Skeletal muscle tissue (tissue), 4 donors: Measurements from ENCODE around the gene RASD2. TPM values are rescaled to one million over a fixed set of nuclear protein-coding genes. Genes with fewer than 3 reads are reported as not detected.
A peak's percentile ranks its signal among the peaks of the same experiment; 100 is the strongest.

ENCODE experiments used
- H3K27ac ChIP-seq: one replicate; pipeline ENCODE4 v1.7.0; 2013; ENCODE audit warnings: mild to moderate bottlenecking, low read depth, low read length, inconsistent platforms
- H3K27me3 ChIP-seq, 3 donors: one replicate each; pipeline ENCODE4 v1.7.0; 2013; ENCODE audit warnings: low read length in 3 of 3; ENCODE audit not compliant: control insufficient read depth in 3 of 3, insufficient read depth in 3 of 3
- H3K36me3 ChIP-seq, 3 donors: one replicate each; pipeline ENCODE4 v1.7.0; 2013; ENCODE audit warnings: low read length in 3 of 3; ENCODE audit not compliant: control insufficient read depth in 3 of 3, insufficient read depth in 3 of 3
- H3K4me1 ChIP-seq, 3 donors: one replicate each; pipeline ENCODE4 v1.7.0; 2013; ENCODE audit warnings: low read length in 3 of 3, mild to moderate bottlenecking in 3 of 3; ENCODE audit not compliant: control insufficient read depth in 3 of 3, insufficient read depth in 3 of 3
- H3K4me3 ChIP-seq, 3 donors: one replicate each; pipeline ENCODE4 v1.7.0; 2013; ENCODE audit warnings: low read length in 3 of 3
- H3K9ac ChIP-seq, 3 donors: one replicate each; pipeline ENCODE4 v1.7.0; 2013; ENCODE audit warnings: low read length in 3 of 3, mild to moderate bottlenecking in 3 of 3, moderate library complexity in 2 of 3, low read depth in 1 of 3
- H3K9me3 ChIP-seq, 3 donors: one replicate each; pipeline ENCODE4 v1.7.0; 2013; ENCODE audit warnings: low read length in 3 of 3; ENCODE audit not compliant: control insufficient read depth in 3 of 3
- total RNA-seq: library from RNA; depleted of rRNA; stranded (reverse); fragments of >200 nt; gene quantifications from one replicate; pipeline ENCODE4 v1.2.3, GENCODE V29; 2014
- donor health status: Osteomylitis.

Gene RASD2
- total RNA-seq, 1 donor from 2014 or later: 1.0 TPM

DNA sequence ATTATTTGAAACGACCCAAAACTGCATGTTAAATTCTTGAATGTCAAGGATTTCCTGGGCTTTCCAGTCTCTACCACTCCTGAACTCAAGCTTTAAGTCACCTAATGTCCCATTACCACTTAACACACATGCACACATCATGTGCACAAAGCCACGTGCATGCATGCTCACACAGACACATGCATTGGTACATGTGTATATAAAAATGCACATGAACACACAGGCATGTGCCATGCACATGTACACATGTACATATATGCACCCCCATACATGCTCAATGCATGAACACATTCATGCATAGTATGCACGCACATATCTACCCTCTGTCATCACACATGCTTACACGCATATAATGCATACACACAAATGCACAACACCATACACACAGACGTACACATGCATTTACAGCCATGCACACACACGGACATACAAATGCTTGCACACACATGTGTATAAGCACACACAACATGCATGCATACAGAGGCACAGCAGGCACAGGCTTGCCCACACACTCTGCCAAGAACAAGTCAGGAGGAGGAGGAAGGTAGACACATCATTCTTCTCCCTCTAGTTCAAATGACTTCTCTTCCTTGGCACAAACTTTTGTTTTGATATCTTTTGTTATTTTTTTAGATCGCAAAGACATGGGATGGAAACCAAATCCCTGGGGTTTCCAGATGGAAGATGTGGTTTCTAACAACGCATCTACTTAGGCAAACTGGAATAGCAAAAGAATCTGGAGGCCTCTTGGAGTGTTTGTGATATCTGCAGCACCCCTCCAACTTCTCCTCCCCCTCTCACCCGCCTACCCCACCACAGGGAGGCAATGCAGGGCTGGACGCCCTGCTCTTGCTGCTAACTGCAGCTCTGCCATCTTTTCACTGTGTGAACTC is 24.6 kb downstream of the RASD2 start:
- no peaks in the 10 kb centered on the region for H3K27me3 ChIP-seq
- H3K9me3 ChIP-seq: no peaks in the 10 kb centered on the region
- no peak overlapping the region for H3K4me3 ChIP-seq
- no peak overlapping the region for H3K27ac ChIP-seq
- peaks cover 29 to 38% (median 33%) of the 10 kb centered on the region in 3 donors for H3K4me1 ChIP-seq
- no peak overlapping the region for H3K9ac ChIP-seq
- H3K36me3 ChIP-seq: no peaks in the 10 kb centered on the region

DNA sequence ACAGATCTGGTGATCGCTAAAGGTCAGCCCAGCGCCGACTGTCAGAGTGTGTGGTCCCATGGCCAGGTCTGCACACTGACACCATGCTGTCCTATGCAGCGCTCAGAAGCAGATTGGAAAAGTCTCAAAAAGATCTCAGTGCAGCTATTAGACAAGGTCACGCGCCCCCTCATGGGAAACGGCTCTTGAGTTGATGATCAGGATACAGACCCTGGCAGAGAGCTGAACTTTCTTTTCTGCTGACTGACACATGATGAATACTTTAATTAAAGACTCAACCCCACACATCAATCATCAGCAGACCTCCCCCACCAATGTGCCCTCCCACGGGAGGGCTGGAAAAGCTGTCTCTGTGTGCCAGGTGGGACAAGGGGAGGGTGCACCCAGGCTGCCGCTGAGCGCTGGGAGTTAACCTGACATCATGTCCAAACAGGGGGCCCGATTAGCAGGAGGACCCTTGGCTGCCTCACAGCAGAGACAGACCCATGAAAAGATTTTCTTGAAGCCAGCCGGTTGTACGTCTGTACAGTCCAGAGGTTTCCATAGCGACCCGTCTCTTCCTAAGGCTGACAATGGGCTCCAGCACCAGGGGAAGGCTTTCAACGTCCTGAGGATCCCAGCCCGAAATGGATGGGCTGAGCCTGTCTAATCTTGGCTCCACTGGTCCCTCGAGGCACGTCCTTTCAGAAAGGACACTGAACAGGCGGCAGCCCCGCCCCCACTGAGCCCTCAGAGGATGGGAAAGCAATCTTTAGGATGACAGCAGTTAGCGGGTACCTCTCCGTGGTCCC is 26.9 kb downstream of the RASD2 start:
- Histone ChIP-seq H3K4me3 (peak overlapping the region in 1 of 3 donors; percentile 30), H3K9me3 (no peaks in the 10 kb centered on the region), H3K27ac (no peak overlapping the region), H3K9ac (peak overlapping the region in 1 of 3 donors; percentile 62), H3K4me1 (peaks cover 29 to 38% (median 33%) of the 10 kb centered on the region in 3 donors), H3K36me3 (no peaks in the 10 kb centered on the region), H3K27me3 (no peaks in the 10 kb centered on the region)

DNA sequence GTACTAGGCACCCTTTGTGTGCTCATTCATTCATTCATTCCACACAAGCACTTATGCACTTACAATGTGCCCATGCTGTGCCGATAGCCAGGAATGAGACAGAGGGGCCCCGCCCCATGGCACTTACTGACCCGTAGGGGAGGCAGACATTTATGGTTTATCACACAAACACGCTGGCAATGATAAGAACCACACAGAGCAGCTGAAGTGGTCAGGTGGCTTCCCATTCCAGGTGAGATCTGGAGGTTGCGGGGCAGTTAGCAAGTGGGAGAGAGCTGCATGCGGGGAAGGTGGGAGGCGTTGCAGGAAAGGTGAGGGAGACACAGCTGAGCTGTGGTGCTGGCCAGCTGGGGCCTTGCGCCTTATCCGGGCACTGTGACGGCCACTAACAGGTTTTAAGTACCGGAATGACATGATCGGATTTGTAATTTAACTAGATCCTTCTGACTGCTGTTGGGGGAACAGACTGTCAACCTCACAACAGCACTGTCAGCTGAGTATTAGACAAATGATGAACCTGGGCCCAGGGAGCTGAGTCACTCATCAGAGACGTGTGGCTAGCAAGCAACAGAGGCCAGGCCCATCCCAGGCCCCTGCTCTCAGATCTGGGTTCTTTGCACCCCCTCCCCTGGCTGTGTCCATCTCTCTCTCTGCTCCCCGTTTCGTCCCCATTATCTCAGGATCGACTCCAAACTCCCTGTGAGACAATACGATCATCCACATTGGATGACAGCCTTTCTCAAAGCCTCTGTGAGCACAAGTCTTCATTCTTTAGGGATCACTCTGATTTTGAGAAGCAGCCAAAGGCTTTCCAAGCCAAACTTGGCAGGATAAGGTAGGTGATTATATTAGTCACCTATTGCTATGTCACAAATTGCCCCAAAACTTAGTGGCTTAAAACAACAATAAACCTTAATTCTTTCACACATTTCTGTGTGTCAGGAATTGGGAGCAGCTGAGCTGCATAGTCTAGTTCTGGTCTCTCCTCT is 28.4 kb downstream of the RASD2 start:
- no peaks in the 10 kb centered on the region for H3K27me3 ChIP-seq
- H3K4me1 ChIP-seq: peaks cover 29 to 36% (median 33%) of the 10 kb centered on the region in 3 donors
- H3K4me3 ChIP-seq: no peak overlapping the region
- no peaks in the 10 kb centered on the region for H3K36me3 ChIP-seq
- no peaks in the 10 kb centered on the region for H3K9me3 ChIP-seq
- H3K27ac ChIP-seq: no peak overlapping the region
- peak overlapping the region in 1 of 3 donors; percentile 16 for H3K9ac ChIP-seq

DNA sequence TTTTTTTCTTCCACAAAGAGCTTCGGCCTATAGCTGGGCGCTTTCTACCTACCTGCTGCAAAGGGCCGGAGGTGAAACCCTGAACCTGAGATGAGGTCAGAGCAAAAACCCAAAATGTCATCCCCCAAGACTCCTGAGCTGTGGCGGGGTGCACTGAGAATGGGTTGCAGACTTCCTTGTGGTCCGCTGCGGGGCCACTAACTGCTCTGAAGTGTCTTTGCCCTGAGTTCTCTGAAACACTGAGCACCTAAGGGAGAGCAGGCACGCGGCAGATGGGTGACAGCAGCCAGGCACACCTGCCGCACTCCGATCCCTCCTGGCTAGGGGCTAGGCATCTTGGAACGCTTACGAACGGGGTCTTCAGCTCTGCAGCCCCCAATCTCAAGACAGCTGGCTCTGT is 29.3 kb downstream of the RASD2 start:
- Histone ChIP-seq H3K36me3 (no peaks in the 10 kb centered on the region), H3K9me3 (no peaks in the 10 kb centered on the region), H3K4me3 (no peak overlapping the region), H3K27me3 (no peaks in the 10 kb centered on the region), H3K27ac (no peak overlapping the region), H3K9ac (no peak overlapping the region), H3K4me1 (peaks cover 23 to 31% (median 26%) of the 10 kb centered on the region in 3 donors)

DNA sequence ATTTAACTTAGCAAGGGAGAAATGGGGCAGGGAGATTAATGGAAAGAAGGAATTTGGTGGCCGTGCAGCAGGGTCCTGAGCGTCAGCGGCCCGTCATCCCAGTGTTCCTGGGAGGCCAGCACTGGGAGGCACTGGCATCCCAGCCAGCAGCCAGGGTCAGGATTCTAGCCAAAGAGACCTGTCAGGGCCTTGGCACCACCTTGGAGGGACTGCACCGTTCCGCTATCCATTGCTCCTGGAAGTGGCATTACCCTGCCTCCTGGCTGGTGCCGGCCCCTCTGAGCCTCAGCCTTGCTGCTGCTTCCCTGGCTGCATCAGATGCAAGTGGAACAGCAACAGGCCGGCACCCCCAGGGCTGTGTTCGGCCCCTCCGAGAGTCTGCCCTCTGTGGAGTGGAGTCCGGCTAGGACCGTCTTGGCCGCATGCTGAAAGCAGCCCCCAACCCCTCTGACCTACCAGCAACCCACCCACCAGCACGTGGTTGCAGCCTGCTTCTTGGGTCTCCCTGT is 30.1 kb downstream of the RASD2 start:
- Histone ChIP-seq H3K27me3 (peaks cover 0 to 3% (median 0%) of the 10 kb centered on the region in 3 donors), H3K27ac (no peak overlapping the region), H3K36me3 (no peaks in the 10 kb centered on the region), H3K4me1 (peaks cover 17 to 27% (median 21%) of the 10 kb centered on the region in 3 donors), H3K9ac (no peak overlapping the region), H3K9me3 (no peaks in the 10 kb centered on the region), H3K4me3 (no peak overlapping the region)

DNA sequence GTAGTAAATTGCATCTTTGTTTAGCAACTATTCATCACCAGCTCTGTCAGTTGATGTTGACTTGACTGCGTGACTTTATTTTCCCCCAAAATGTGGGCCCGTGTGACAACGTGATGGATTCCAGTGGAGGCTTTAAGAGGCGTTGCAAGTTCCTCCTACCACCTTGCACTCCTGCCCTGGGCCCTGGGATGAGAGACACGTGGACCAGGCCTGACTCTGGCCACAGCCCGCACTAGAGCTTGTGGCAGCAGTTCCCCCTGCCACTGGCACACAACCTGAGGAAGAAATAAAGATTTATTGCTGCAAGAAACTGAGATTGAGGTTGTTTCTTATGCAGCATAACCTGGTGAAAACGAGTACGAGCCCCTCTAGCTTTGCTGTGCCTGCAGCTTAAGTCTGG is 31.9 kb downstream of the RASD2 start:
- H3K9ac ChIP-seq: no peak overlapping the region
- no peak overlapping the region for H3K4me3 ChIP-seq
- no peaks in the 10 kb centered on the region for H3K9me3 ChIP-seq
- peaks cover 0 to 3% (median 0%) of the 10 kb centered on the region in 3 donors for H3K27me3 ChIP-seq
- no peaks in the 10 kb centered on the region for H3K36me3 ChIP-seq
- no peak overlapping the region for H3K27ac ChIP-seq
- H3K4me1 ChIP-seq: peaks cover 9 to 19% (median 12%) of the 10 kb centered on the region in 3 donors

DNA sequence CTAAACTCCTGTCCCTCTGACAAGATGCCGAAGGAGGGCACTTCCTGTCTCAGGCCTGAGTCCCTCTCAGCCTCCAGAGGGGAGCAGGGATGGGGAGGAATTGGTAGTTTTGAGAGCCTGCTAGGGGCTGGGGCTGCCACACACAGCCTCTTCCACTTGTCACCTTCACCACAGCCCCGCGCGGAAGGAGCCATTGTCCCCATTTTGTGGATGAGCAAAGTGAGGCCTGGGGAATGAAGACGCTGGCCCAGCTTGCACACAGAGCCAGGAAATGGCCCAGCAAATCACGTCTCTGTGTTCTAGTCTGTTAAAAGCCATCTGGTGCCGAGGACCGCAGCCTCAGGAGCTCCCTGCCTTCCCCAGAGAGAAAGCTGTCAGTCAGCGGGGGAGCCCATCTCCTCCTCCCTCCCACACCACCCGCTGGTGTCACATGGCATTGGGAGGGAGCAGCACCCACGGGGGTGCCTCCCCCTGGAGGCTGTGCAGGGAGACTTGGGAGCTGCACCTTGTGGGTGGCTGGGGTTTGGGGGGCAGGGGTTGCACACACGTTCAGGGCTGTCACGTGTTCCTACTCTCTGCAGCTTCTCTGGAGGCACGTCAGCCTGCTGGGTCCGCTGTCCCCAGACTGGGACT is 34.6 kb downstream of the RASD2 start:
- no peaks in the 10 kb centered on the region for H3K36me3 ChIP-seq

DNA sequence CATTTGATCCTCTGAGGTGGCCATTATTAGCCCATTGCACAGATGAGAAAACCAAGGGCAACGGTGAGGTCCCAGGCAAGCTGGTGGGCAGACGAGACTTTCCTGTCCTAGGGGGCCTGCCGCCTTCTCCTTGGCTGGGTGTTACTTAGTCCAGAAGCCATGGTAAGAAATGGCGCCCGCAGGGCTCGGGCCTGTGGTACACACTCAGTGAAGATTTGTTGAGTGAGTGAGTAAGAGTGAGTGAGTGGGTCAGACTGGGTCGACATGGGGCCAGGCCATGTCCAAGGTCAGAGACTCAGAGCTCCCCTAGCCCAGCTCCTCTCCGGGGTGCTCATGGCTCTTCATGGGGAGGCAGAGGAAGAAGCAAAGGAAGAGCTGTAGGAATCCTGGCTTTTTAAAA is 36.0 kb downstream of the RASD2 start:
- peaks cover 0 to 3% (median 0%) of the 10 kb centered on the region in 3 donors for H3K27me3 ChIP-seq
- H3K9me3 ChIP-seq: no peaks in the 10 kb centered on the region
- H3K9ac ChIP-seq: no peak overlapping the region
- H3K27ac ChIP-seq: no peak overlapping the region
- no peak overlapping the region for H3K4me3 ChIP-seq
- H3K36me3 ChIP-seq: no peaks in the 10 kb centered on the region
- H3K4me1 ChIP-seq: peaks cover 0 to 7% (median 4%) of the 10 kb centered on the region in 3 donors

More for the DNA sequence above, 34.6 kb downstream of the RASD2 start:
- H3K27me3 ChIP-seq: peaks cover 0 to 3% (median 0%) of the 10 kb centered on the region in 3 donors
- no peaks in the 10 kb centered on the region for H3K9me3 ChIP-seq
- H3K27ac ChIP-seq: no peak overlapping the region
- peak overlapping the region in 1 of 3 donors; percentile 3 for H3K9ac ChIP-seq
- no peak overlapping the region for H3K4me3 ChIP-seq
- peaks cover 0 to 4% (median 3%) of the 10 kb centered on the region in 3 donors for H3K4me1 ChIP-seq
